Prostate gland (tissue), 2 donors: ENCODE results near the gene CFAP221.

Source experiments
- POLR2A ChIP-seq: fragments of 450-650 bp; IDR thresholded peaks from one replicate; pipeline ENCODE4 v1.6.1; 2016; ENCODE audit warnings: antibody characterized with exemption, mild to moderate bottlenecking
- POLR2AphosphoS5 ChIP-seq: sonication (generic); formaldehyde crosslinking; IDR thresholded peaks from one replicate; pipeline ENCODE4 v1.6.1; 2017; ENCODE audit warnings: antibody characterized with exemption
- TF ChIP-seq, protein P1 (sequence below), 4 experiments: fragments of 200-600 bp in 2 of 4; fragments of 450-650 bp in 2 of 4; sonication (generic) in 2 of 4; IDR thresholded peaks; 1 replicate in 3 of 4; 2 replicates in 1 of 4; pipeline ENCODE4 v1.5.1; 2016 to 2019; ENCODE audit warnings: antibody characterized with exemption in 4 of 4, mild to moderate bottlenecking in 2 of 4, moderate library complexity in 2 of 4

- TF ChIP-seq, protein P1, sequence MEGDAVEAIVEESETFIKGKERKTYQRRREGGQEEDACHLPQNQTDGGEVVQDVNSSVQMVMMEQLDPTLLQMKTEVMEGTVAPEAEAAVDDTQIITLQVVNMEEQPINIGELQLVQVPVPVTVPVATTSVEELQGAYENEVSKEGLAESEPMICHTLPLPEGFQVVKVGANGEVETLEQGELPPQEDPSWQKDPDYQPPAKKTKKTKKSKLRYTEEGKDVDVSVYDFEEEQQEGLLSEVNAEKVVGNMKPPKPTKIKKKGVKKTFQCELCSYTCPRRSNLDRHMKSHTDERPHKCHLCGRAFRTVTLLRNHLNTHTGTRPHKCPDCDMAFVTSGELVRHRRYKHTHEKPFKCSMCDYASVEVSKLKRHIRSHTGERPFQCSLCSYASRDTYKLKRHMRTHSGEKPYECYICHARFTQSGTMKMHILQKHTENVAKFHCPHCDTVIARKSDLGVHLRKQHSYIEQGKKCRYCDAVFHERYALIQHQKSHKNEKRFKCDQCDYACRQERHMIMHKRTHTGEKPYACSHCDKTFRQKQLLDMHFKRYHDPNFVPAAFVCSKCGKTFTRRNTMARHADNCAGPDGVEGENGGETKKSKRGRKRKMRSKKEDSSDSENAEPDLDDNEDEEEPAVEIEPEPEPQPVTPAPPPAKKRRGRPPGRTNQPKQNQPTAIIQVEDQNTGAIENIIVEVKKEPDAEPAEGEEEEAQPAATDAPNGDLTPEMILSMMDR (IDR thresholded peaks at IDR 0.05), result no peak
- TF ChIP-seq POLR2A (no peak), POLR2AphosphoS5 (no peak)
These were observed 25.2 kb upstream of the CFAP221 start for GRCh38 chr2:119519057-119519408.
